OCI-LY3 (cell line): Measurements from ENCODE around the gene CD46.

Experiments
- EZH2phosphoT487 ChIP-seq: fragments of 200-600 bp; shearing (Covaris generic); IDR thresholded peaks from 2 replicates; pipeline ENCODE4 v1.6.1; 2018; ENCODE audit warnings: antibody characterized with exemption, mixed run types, low read depth
- TF ChIP-seq, protein P1 (sequence below): fragments of 200-600, 300-600 bp; sonication (generic); IDR thresholded peaks from 2 replicates; pipeline ENCODE4 v1.5.1; 2014; ENCODE audit warnings: antibody characterized with exemption, low read length, low read depth

DNA sequence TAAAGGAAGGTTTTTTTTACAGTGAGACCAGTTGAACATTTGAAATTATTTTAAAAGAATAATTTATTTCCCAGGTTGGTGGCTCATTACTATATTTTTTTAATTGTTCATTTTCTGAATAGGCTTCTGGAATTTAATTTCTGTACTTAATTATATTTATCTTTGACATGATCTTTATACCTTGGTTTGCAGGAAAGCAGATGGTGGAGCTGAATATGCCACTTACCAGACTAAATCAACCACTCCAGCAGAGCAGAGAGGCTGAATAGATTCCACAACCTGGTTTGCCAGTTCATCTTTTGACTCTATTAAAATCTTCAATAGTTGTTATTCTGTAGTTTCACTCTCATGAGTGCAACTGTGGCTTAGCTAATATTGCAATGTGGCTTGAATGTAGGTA lies 41.5 kb downstream of the CD46 start:
- TF ChIP-seq, protein P1, sequence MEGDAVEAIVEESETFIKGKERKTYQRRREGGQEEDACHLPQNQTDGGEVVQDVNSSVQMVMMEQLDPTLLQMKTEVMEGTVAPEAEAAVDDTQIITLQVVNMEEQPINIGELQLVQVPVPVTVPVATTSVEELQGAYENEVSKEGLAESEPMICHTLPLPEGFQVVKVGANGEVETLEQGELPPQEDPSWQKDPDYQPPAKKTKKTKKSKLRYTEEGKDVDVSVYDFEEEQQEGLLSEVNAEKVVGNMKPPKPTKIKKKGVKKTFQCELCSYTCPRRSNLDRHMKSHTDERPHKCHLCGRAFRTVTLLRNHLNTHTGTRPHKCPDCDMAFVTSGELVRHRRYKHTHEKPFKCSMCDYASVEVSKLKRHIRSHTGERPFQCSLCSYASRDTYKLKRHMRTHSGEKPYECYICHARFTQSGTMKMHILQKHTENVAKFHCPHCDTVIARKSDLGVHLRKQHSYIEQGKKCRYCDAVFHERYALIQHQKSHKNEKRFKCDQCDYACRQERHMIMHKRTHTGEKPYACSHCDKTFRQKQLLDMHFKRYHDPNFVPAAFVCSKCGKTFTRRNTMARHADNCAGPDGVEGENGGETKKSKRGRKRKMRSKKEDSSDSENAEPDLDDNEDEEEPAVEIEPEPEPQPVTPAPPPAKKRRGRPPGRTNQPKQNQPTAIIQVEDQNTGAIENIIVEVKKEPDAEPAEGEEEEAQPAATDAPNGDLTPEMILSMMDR: no peak
- TF ChIP-seq EZH2phosphoT487: no peak
